ENCODE data around the gene KLK11. TPM values are rescaled to one million over a fixed set of nuclear protein-coding genes. Genes with fewer than 3 reads are reported as not detected.

Gene KLK11
- total RNA-seq, 1 donor from 2014 or later: 11.2 TPM

GRCh38 chr19:51010066-51010795 lies 16.2 kb downstream of the KLK11 start:
- intact Hi-C loops (cut with DNase I): no loop called here
- Histone ChIP-seq H3K9me3 (no peaks in the 10 kb centered on the region), H3K27ac (no peak overlapping the region), H3K27me3 (ENCODE audit: low read depth) (peaks cover 38% of the 10 kb centered on the region), H3K4me3 (no peak overlapping the region), H3K36me3 (no peaks in the 10 kb centered on the region), H3K4me1 (no peaks in the 10 kb centered on the region)
- TF ChIP-seq CTCF (IDR thresholded peaks at IDR 0.05): no peak
- DNase-seq (no peak), ATAC-seq (no peak)

- ATAC-seq: no peak
- intact Hi-C loops (cut with DNase I): no loop called here
- Histone ChIP-seq H3K27ac (no peak overlapping the region), H3K4me3 (no peak overlapping the region), H3K9me3 (no peaks in the 10 kb centered on the region), H3K27me3 (ENCODE audit: low read depth) (peaks cover 39% of the 10 kb centered on the region), H3K36me3 (no peaks in the 10 kb centered on the region), H3K4me1 (no peaks in the 10 kb centered on the region)
- TF ChIP-seq CTCF (IDR thresholded peaks at IDR 0.05): no peak
- DNase-seq: no peak
Observed at GRCh38 chr19:51009061-51009891, 17.1 kb downstream of the KLK11 start.

- no peak for ATAC-seq
- intact Hi-C loops (cut with DNase I): no loop called here
Observed at GRCh38 chr19:51007488-51007887, 18.9 kb downstream of the KLK11 start.

GRCh38 chr19:51006406-51006805 lies 20.0 kb downstream of the KLK11 start:
- no peak overlapping the region for H3K27ac ChIP-seq
- no peaks in the 10 kb centered on the region for H3K9me3 ChIP-seq
- intact Hi-C loops (cut with DNase I): no loop called here
- peaks cover 41% of the 10 kb centered on the region for H3K27me3 ChIP-seq (ENCODE audit: low read depth)
- ATAC-seq (no peak), DNase-seq (no peak)
- no peaks in the 10 kb centered on the region for H3K36me3 ChIP-seq
- H3K4me3 ChIP-seq: no peak overlapping the region
- TF ChIP-seq CTCF (IDR thresholded peaks at IDR 0.05): no peak
- H3K4me1 ChIP-seq: no peaks in the 10 kb centered on the region

More at GRCh38 chr19:51007488-51007887, 18.9 kb downstream of the KLK11 start:
- Histone ChIP-seq H3K9me3 (no peaks in the 10 kb centered on the region), H3K27me3 (ENCODE audit: low read depth) (peaks cover 34% of the 10 kb centered on the region), H3K27ac (no peak overlapping the region), H3K4me1 (no peaks in the 10 kb centered on the region), H3K36me3 (no peaks in the 10 kb centered on the region), H3K4me3 (no peak overlapping the region)
- no peak for TF ChIP-seq CTCF (IDR thresholded peaks at IDR 0.05)
- DNase-seq: no peak

- TF ChIP-seq CTCF (IDR thresholded peaks at IDR 0.05): no peak
- H3K9me3 ChIP-seq: no peaks in the 10 kb centered on the region
- no peak overlapping the region for H3K27ac ChIP-seq
- DNase-seq (no peak), ATAC-seq (no peak)
- H3K36me3 ChIP-seq: no peaks in the 10 kb centered on the region
- H3K27me3 ChIP-seq (ENCODE audit: low read depth): peaks cover 49% of the 10 kb centered on the region
- H3K4me3 ChIP-seq: no peak overlapping the region
- no peaks in the 10 kb centered on the region for H3K4me1 ChIP-seq
- intact Hi-C loops (cut with DNase I): no loop called here
Observed at GRCh38 chr19:51005248-51005647, 21.2 kb downstream of the KLK11 start.

Data from lower lobe of right lung (tissue), 2 donors.